Choroid plexus epithelial cell (primary cell): ENCODE measurements around the gene DCLRE1B.
A peak's percentile ranks its signal among the peaks of the same experiment; 100 is the strongest.

Experiments
- DNase-seq: peaks from one replicate; pipeline ENCODE4 v3.0.0-alpha.2; 2010; ENCODE audit warnings: low read depth
- H3K4me3 ChIP-seq: 2 replicates; pipeline ENCODE4 v1.5.1; 2011; ENCODE audit warnings: low read depth, mild to moderate bottlenecking, control low read depth, low read length, moderate library complexity
- TF ChIP-seq, protein P1 (sequence below): conservative IDR thresholded peaks from 2 replicates; pipeline ENCODE4 v1.5.1; 2011; ENCODE audit warnings: low read depth, mild to moderate bottlenecking, control low read depth, inconsistent platforms, low read length, moderate library complexity

DCLRE1B gene

DNA sequence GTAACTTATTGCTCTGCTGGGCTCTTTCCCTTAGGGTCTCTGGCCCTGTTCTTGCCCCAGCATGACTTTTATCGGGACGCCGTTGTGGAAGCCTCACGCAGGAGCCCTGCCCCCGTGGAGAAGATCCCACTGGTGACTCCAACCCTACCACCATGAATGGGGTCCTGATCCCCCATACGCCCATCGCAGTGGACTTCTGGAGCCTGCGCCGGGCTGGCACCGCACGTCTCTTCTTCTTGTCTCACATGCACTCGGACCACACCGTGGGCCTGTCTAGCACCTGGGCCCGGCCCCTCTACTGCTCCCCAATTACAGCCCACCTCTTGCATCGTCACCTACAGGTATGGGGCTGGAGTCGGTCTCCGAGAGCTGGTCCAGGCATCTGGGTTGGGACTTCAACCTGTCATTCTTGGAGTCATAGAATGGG lies 322 bp downstream of the DCLRE1B start:
- peak overlapping the region; percentile 73 for H3K4me3 ChIP-seq
- TF ChIP-seq, protein P1, sequence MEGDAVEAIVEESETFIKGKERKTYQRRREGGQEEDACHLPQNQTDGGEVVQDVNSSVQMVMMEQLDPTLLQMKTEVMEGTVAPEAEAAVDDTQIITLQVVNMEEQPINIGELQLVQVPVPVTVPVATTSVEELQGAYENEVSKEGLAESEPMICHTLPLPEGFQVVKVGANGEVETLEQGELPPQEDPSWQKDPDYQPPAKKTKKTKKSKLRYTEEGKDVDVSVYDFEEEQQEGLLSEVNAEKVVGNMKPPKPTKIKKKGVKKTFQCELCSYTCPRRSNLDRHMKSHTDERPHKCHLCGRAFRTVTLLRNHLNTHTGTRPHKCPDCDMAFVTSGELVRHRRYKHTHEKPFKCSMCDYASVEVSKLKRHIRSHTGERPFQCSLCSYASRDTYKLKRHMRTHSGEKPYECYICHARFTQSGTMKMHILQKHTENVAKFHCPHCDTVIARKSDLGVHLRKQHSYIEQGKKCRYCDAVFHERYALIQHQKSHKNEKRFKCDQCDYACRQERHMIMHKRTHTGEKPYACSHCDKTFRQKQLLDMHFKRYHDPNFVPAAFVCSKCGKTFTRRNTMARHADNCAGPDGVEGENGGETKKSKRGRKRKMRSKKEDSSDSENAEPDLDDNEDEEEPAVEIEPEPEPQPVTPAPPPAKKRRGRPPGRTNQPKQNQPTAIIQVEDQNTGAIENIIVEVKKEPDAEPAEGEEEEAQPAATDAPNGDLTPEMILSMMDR, result no peak
- DNase-seq, result no peak

DNA sequence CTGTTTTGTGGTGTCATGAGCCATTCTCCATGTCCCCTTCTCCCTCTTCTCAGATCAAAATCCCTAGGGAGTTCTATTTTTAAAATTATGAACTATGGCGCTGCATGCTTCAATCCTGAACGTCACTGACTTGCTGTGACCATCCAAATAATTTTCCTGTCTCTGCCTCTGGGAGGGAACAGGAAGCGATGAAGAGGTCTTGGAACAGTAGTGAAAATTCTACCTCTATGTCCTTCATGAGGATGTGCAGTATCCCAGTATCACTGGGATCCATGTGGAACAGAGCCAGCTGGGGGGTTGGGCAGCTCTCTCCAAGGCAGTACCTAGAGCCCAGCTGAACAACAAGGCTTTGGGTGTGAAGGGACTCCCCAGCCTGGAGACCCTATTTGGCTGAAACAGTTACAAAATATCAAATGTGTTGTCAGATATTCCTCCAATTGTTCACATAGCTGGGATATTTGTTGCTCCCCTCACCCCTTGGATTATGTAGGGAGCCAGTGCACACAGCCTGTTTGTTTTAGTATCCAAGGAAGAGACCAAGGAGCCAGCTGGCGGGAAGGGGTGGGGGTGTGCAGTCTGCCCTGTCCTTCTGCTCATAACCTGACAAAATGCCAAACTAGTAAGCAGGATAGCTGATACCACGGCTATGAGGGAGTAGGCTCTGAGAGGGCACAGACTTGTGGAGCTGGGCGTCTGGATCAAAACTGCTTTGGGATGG lies 7.6 kb downstream of the DCLRE1B start:
- no peak overlapping the region for H3K4me3 ChIP-seq
- peak; percentile 71 for DNase-seq
- TF ChIP-seq, protein P1, result no peak

DNA sequence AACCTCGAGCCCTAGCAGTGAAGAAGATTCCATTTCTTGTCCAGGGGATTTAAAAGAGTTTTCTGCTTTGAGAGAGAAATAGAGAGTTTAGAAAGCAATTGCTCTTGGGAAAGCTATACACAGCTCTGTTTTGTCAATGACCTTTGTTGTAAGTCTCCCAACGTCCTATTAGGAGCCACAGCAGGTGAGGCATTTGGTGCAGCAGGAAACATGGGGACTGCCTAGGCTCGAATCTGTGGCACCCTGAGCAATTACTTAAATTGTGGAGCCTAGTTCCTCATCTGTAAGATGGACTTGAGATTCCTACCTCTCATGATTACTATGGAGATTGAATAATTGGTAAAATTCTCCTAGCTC lies 8.2 kb downstream of the DCLRE1B start:
- DNase-seq, result no peak
- no peak overlapping the region for H3K4me3 ChIP-seq
- TF ChIP-seq, protein P1, result no peak

DNA sequence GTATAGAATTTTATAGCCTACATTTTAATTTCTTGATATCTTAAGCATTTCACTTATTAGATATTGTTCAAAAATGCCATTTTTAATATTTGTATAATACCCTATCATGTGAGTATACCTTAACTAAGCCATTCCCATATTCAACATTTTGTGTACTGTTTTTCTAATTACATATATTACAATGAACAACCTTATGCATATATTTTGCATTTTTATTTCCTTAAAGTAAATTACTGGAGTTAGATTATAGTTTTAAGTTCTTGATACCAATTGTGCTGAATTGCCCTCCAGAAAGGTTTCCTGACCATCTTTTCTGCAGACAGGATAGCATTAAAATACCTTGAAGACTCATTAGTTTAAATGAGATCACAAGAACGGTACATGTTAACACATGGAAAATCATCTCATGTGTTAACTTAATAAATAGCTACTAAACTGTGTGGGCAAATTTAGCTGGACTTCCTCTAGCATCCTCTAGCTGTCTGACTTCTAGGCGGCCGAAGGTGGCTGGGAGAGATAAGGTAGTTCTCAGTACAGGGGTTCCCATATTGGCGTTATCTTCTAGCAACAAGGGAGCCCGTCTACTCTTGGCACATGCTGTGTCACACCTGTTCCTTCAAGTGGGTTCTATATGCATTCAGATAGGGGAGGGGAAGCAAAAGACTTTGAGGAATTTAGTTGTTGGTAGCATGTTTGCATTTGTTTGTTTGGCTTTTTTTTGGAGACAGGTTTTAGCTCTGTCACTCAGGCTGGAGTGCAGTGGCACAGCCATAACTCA lies 8.9 kb downstream of the DCLRE1B start:
- no peak for DNase-seq
- H3K4me3 ChIP-seq, result no peak overlapping the region
- TF ChIP-seq, protein P1, result no peak

DNA sequence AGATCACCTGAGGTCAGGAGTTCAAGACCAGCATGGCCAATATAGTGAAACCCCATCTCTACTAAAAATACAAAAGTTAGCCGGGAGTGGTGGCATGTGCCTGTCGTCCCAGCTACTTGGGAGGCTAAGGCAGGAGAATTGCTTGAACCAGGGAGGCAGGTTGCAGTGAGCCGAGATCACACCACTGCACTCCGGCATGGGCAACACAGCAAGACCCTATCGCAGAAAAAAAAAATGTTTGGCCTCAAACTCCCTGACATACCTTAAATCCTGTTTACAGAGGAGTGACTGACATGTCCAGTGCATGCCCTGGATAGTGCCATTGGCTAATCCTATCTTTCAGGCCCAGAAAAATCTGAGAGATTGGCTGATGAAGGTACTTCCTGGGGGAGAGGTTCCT lies 11.8 kb downstream of the DCLRE1B start:
- no peak overlapping the region for H3K4me3 ChIP-seq
- no peak for DNase-seq
- TF ChIP-seq, protein P1, result no peak

DNA sequence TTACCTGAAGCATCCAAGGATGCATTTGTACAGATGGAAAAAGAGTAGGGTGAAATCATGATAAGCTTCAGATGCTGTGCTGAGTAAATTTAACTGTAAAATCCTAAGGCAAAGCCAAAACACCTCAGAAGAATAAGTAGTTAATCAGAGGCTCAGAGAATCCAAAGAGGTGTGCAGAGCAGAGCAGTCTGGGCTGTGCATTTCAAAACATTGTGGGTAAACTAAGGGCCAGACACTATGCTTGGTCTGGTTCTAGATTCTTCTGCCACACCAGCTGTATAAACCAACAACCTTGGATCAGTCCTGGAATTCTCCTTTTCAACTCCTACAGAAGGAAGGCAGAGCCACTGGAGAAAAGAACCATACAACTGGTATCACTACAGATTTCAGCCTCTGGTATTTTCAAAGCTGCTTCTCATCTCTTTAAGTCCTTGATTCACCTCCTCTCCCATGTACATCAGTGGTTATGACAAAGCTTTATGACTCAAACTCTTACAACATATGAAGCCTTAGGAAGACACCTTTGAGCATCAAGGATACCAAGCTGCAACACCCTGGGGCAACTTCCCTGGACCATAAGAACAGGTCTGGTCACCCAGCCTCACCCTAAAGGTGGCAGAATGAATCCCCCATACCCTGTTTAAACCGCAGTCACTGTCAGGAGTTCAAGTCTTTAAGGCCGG lies 12.4 kb downstream of the DCLRE1B start:
- DNase-seq, result peak; percentile 45
- H3K4me3 ChIP-seq, result no peak overlapping the region
- TF ChIP-seq, protein P1, result no peak
